Endothelial cell (in vitro differentiated cells): ENCODE data around the gene TRPM3. TPM values are rescaled to one million over a fixed set of nuclear protein-coding genes. Genes with fewer than 3 reads are reported as not detected.

ENCODE experiments used
- DNase-seq: peaks from one replicate; pipeline ENCODE4 v3.0.0; 2021; ENCODE audit warnings: low spot score
- H3K27ac Mint-ChIP-seq: one replicate; pipeline ENCODE4 v1.8.0; 2021; ENCODE audit warnings: mixed read lengths, inconsistent platforms; ENCODE audit not compliant: unreplicated experiment
- H3K27me3 Mint-ChIP-seq: one replicate; pipeline ENCODE4 v1.8.0; 2021; ENCODE audit warnings: mild to moderate bottlenecking, moderate library complexity, mixed read lengths, inconsistent platforms; ENCODE audit not compliant: unreplicated experiment
- H3K36me3 Mint-ChIP-seq: one replicate; pipeline ENCODE4 v1.8.0; 2021; ENCODE audit warnings: mild to moderate bottlenecking, low read depth, mixed read lengths, inconsistent platforms; ENCODE audit not compliant: unreplicated experiment
- H3K4me1 Mint-ChIP-seq: one replicate; pipeline ENCODE4 v1.8.0; 2021; ENCODE audit warnings: mild to moderate bottlenecking, mixed read lengths, inconsistent platforms; ENCODE audit not compliant: unreplicated experiment
- H3K4me3 Mint-ChIP-seq: one replicate; pipeline ENCODE4 v1.8.0; 2021; ENCODE audit warnings: mild to moderate bottlenecking, mixed read lengths, inconsistent platforms; ENCODE audit not compliant: unreplicated experiment
- H3K9me3 Mint-ChIP-seq: one replicate; pipeline ENCODE4 v1.8.0; 2021; ENCODE audit warnings: mixed read lengths, inconsistent platforms; ENCODE audit not compliant: unreplicated experiment
- CTCF ChIP-seq: fragments of 200-600 bp; sonication (generic); IDR thresholded peaks from one replicate; pipeline ENCODE4 v1.5.0; 2021; ENCODE audit warnings: antibody characterized with exemption; ENCODE audit not compliant: unreplicated experiment
- total RNA-seq: library from RNA; stranded (reverse); fragmentation: NEBNext Ultra II Directional; extraction: Animal tissue kit (Norgen Biotek cat#: 25700); gene quantifications from one replicate; pipeline ENCODE4 v1.2.1, GENCODE V29; 2021; ENCODE audit not compliant: unreplicated experiment

Gene TRPM3
- total RNA-seq, 1 donor from 2014 or later: 0.54 TPM

GRCh38 chr9:71130521-71130920 lies 9.1 kb upstream of the TRPM3 start:
- Mint-ChIP-seq H3K4me3 (no peak overlapping the region), H3K9me3 (no peaks in the 10 kb centered on the region), H3K27ac (no peak overlapping the region), H3K36me3 (no peaks in the 10 kb centered on the region), H3K4me1 (no peaks in the 10 kb centered on the region), H3K27me3 (no peaks in the 10 kb centered on the region)
- TF ChIP-seq CTCF: no peak
- no peak for DNase-seq

DNA sequence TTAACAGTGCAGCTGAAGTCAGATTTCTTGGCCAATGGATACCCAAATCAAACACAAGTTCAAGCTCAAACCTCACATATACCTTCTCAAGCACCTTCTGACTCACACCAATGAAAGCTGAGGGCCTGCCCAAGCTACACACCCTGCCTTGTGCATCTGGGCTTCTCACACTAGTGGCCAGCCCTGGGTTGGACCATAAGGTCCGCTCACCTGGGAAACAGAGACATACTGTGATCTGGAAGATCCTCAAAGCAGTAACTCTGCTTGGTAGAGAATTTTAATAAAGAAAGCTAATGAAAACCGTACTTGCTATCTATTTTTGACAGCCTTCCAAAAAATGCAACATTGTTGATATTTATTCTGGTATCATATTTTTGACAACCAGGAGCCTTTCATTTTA lies 7.4 kb upstream of the TRPM3 start:
- Mint-ChIP-seq H3K4me1 (no peaks in the 10 kb centered on the region), H3K27ac (no peak overlapping the region), H3K4me3 (no peak overlapping the region), H3K9me3 (no peaks in the 10 kb centered on the region), H3K36me3 (no peaks in the 10 kb centered on the region), H3K27me3 (no peaks in the 10 kb centered on the region)
- DNase-seq: no peak
- no peak for TF ChIP-seq CTCF

DNA sequence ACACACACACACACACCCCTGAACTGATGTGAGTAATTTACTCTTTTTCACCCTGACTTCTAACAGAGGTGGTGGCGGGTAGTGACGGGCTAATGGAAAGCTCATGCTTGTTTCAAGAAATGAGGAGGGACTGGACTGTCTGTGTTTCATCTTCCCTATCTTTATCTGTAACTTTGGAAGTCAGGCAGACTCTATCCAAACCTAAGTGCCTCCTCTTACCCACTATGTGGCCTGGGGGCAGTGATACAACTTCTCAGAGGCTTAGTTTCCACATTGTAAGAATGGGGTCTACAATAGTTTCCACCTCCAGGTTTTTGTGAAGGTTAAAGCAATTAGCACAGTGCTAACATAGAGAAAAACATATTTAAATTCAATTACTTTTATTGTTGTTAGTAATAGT lies 5.9 kb upstream of the TRPM3 start:
- no peak for DNase-seq
- Mint-ChIP-seq H3K4me3 (no peak overlapping the region), H3K27me3 (no peaks in the 10 kb centered on the region), H3K4me1 (no peaks in the 10 kb centered on the region), H3K9me3 (no peaks in the 10 kb centered on the region), H3K36me3 (no peaks in the 10 kb centered on the region), H3K27ac (no peak overlapping the region)
- no peak for TF ChIP-seq CTCF

DNA sequence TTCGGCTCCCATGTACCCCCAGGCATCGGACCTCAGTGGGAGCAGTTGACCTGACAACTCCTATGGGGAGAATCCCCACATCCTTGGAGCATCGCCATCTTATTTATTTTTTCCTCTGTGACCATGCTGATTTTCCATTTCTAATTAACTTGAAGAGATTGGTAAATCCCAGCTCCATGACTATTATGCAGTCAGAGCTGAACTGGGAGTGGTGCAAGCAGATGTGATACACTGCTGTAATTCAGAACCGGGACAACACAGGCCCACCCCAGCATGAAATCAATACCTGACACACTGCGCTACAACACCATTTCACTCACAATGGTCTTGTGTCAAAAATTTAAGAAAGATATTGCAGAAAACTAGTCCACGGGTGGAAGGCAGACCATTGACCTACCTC lies 1.0 kb upstream of the TRPM3 start:
- H3K27ac Mint-ChIP-seq: no peak overlapping the region
- no peak overlapping the region for H3K4me3 Mint-ChIP-seq
- DNase-seq: no peak
- H3K36me3 Mint-ChIP-seq: no peaks in the 10 kb centered on the region
- no peaks in the 10 kb centered on the region for H3K9me3 Mint-ChIP-seq
- TF ChIP-seq CTCF: no peak
- H3K27me3 Mint-ChIP-seq: no peaks in the 10 kb centered on the region
- H3K4me1 Mint-ChIP-seq: peaks cover 12% of the 10 kb centered on the region

GRCh38 chr9:71122022-71122275 lies 528 bp upstream of the TRPM3 start:
- Mint-ChIP-seq H3K4me3 (peak overlapping the region; percentile 57), H3K9me3 (no peaks in the 10 kb centered on the region), H3K36me3 (no peaks in the 10 kb centered on the region), H3K4me1 (peaks cover 12% of the 10 kb centered on the region), H3K27me3 (no peaks in the 10 kb centered on the region), H3K27ac (no peak overlapping the region)
- DNase-seq: no peak
- TF ChIP-seq CTCF: no peak
